ENCODE measurements around the gene PAPOLG. TPM values are rescaled to one million over a fixed set of nuclear protein-coding genes. Genes with fewer than 3 reads are reported as not detected.

The PAPOLG gene
- total RNA-seq, 6 experiments from 2014 or later = 6.6 to 10.0 (median 8.6) TPM

DNA sequence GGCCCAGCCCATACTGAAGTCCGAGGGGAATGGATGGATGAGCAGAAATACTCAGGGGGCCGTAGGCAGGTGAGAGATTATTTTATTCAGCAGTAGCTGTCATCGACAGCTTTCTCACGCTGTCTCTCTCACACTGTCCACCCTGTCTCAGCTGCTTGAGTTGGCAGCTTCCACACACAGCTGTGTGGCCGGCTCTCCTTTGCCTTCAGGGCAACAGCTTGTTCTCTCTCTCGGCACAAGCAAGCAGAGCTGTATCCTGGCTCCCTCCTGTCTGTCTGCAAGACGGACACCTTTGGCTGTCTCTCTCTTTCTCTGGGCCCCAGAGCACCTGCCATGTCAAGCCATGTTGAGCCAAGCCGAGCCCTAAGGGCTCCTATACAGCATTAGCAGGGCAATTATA lies 9.8 kb upstream of the PAPOLG start:
- DNase-seq = peak; percentile 6
- TF ChIP-seq, protein P1, sequence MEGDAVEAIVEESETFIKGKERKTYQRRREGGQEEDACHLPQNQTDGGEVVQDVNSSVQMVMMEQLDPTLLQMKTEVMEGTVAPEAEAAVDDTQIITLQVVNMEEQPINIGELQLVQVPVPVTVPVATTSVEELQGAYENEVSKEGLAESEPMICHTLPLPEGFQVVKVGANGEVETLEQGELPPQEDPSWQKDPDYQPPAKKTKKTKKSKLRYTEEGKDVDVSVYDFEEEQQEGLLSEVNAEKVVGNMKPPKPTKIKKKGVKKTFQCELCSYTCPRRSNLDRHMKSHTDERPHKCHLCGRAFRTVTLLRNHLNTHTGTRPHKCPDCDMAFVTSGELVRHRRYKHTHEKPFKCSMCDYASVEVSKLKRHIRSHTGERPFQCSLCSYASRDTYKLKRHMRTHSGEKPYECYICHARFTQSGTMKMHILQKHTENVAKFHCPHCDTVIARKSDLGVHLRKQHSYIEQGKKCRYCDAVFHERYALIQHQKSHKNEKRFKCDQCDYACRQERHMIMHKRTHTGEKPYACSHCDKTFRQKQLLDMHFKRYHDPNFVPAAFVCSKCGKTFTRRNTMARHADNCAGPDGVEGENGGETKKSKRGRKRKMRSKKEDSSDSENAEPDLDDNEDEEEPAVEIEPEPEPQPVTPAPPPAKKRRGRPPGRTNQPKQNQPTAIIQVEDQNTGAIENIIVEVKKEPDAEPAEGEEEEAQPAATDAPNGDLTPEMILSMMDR (IDR thresholded peaks at IDR 0.05) = no peak
- H3K27me3 Mint-ChIP-seq (ENCODE audit: insufficient read depth) = peaks cover 6% of the 10 kb centered on the region; the same call in 1 of the 2 replicates
- H3K9me3 Mint-ChIP-seq = no peaks in the 10 kb centered on the region
- H3K4me3 Mint-ChIP-seq = no peak overlapping the region
- no peak overlapping the region for H3K27ac Mint-ChIP-seq
- H3K36me3 Mint-ChIP-seq (ENCODE audit: low read depth) = no peaks in the 10 kb centered on the region
- H3K4me1 Mint-ChIP-seq (ENCODE audit: low read depth) = peaks cover 9% of the 10 kb centered on the region

DNA sequence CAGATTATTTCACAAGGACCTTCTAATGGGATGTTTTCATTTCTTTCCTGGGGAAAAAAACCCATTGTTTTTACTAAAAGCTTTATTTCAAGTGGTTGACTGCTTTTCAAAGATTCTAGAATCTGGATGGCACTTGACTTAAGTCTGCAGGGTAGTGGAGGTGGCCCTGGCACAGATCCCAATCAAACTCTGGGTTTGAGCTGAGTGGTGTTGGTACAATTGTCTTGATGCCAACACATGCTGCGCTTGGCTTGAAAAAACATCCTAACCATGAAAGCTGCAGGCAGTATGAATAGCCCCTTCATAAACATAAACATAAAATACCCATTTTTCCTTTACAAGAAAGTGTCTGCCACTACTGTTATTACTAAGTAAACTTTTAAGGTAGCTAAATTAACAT lies 3.6 kb downstream of the PAPOLG start:
- Mint-ChIP-seq H3K36me3 (ENCODE audit: low read depth) (peaks cover 24% of the 10 kb centered on the region), H3K27me3 (ENCODE audit: insufficient read depth) (no peaks in the 10 kb centered on the region; the same call in 1 of the 2 replicates), H3K27ac (no peak overlapping the region), H3K4me3 (no peak overlapping the region), H3K9me3 (no peaks in the 10 kb centered on the region), H3K4me1 (ENCODE audit: low read depth) (peaks cover 23% of the 10 kb centered on the region)
- TF ChIP-seq, protein P1 (IDR thresholded peaks at IDR 0.05) = no peak
- no peak for DNase-seq

DNA sequence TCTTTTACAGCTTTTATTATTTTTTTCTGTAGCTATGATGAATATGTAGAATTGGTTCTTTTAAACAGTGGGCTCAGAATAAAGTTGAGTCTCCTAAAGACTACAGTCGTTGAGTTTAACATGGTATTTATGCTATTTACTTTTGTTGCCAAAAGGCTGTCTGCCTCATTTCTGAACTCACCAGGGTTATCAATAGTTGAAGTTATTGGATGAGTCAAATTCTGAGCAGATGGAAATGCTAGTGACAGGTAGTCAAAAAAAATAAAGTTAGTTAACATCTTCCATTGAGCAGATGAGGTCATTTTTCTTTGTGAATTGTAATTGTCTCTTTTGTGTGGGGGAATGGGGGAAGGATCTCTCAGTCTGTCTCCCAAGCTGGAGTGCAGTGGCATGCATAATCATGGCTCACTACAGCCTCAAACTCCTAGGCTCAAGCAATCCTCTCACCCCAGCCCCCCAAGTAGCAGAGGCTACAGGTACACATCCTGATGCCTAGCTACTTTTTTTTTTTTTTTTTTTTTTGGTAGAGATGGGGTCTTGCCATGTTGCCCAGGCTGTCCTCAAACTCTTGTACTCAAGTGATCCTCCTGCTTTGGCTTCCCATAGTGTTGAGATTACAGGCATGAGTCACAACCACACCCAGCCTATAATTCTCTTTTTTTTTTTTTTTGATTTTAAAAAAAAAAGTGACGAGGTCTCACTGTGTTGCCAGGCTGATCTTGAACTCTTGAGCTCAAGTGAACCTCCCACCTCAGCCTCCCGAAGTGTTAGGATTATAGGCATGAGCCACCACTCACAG lies 8.9 kb downstream of the PAPOLG start:
- Mint-ChIP-seq H3K4me3 (no peak overlapping the region; the same call in 1 of the 2 replicates), H3K27ac (peak overlapping the region; percentile 53; the same call in 1 of the 2 replicates), H3K27me3 (ENCODE audit: insufficient read depth) (no peaks in the 10 kb centered on the region), H3K9me3 (no peaks in the 10 kb centered on the region), H3K36me3 (ENCODE audit: low read depth) (peaks cover 38% of the 10 kb centered on the region), H3K4me1 (ENCODE audit: low read depth) (peaks cover 8% of the 10 kb centered on the region)
- TF ChIP-seq, protein P1 (IDR thresholded peaks at IDR 0.05) = no peak
- no peak for DNase-seq

DNA sequence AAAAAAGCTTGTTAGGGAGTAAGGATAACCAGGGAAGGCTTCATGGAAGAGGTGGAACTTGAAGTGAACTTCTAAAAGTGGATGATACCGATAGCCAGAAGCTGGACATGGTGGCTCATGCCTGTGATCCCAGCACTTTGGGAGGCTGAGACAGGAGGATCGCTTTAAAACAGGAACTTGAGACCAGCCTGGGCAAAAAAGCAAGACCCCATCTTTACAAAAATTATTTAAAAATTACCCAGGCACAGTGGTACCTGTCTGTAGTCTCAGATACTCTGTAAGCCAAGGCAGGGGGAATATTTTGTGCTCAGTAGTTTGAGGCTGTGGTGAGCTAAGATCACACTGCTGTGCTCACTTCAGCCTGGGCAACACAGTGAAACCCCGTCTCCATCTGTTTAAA lies 10.2 kb downstream of the PAPOLG start:
- TF ChIP-seq, protein P1 (IDR thresholded peaks at IDR 0.05) = no peak
- DNase-seq = no peak
- no peak overlapping the region for H3K27ac Mint-ChIP-seq
- peaks cover 8% of the 10 kb centered on the region for H3K4me1 Mint-ChIP-seq (ENCODE audit: low read depth)
- H3K27me3 Mint-ChIP-seq (ENCODE audit: insufficient read depth) = no peaks in the 10 kb centered on the region
- no peak overlapping the region for H3K4me3 Mint-ChIP-seq
- no peaks in the 10 kb centered on the region for H3K9me3 Mint-ChIP-seq
- H3K36me3 Mint-ChIP-seq (ENCODE audit: low read depth) = peaks cover 31% of the 10 kb centered on the region

DNA sequence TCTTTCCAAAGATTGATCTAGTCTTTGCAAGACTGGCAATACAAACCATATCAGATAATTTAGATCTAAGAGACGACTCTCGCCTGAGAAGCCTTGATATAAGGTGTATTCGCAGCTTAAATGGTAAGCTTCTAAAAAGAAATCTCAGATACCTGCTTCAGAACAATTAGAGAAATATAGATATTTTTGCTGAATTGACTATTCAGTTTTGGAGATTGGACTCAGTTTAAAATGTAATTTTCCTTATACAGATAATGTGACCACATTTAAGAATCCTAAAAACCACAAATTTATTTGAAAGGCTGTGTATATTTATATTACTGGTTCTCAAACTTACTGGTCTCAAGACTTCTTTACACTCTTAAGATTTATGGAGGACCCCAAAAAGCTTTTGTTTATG lies 15.4 kb downstream of the PAPOLG start:
- peaks cover 20% of the 10 kb centered on the region for H3K36me3 Mint-ChIP-seq (ENCODE audit: low read depth)

More for the DNA sequence above, 15.4 kb downstream of the PAPOLG start:
- no peak overlapping the region for H3K4me3 Mint-ChIP-seq
- no peak for DNase-seq
- no peaks in the 10 kb centered on the region for H3K4me1 Mint-ChIP-seq (ENCODE audit: low read depth)
- TF ChIP-seq, protein P1 (IDR thresholded peaks at IDR 0.05) = no peak
- no peaks in the 10 kb centered on the region for H3K27me3 Mint-ChIP-seq (ENCODE audit: insufficient read depth)
- H3K27ac Mint-ChIP-seq = no peak overlapping the region
- H3K9me3 Mint-ChIP-seq = no peaks in the 10 kb centered on the region
